Measurements from ENCODE around the gene DGLUCY. TPM values are rescaled to one million over a fixed set of nuclear protein-coding genes. Genes with fewer than 3 reads are reported as not detected.

The DGLUCY gene
- total and polyA plus RNA-seq, 2 of the 8 experiments (the other 6 are each of a cell fraction or from before 2014, with no cell fraction given), result 24.9 to 31.8 TPM

DNA sequence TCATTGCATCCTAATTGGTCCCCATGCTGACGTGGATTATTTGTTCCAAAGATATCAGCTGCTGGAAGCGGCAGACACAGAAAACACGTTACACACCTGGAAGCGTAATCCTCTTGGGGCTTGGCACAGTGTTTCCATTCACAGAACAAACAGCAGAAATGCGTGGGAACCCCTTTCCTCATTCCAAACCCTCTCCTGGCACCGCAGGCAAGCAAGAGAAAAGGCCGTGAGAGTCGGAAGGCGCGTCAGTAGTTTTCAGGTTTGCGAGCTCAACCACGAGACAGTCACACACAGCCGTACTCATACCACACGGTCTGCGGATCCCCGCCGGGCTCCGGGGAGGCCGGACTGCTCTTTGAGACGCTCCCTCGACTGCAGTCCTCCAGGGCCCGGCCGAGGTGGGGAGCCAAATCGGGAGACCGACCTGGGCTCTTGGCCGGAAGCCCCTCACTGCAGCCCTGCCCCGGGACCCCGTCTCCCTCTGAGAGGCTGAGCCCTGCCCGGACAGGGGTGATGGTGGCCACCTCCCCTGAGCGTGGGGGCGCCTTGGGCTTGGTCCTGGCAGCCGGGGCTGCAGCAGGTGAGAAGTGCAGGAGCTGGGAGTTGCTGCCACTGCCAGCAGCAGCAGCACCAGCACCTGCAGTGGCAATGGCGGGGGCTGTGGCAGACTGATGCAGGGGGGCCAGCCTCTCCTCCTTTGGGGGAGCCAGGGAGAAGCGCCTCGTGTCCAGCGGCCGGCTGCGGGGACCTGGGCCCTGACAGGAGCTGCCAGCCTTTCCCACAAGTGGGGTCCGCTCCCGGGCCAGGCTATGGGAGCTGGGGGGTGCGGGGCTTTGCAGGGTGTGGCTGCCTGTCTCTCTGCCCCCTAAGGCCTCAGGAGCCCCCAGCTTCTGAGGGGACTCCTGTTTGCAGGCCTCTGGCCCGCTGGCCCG, 158.7 kb downstream of the DGLUCY start (continued):
- TF ChIP-seq, protein P1, sequence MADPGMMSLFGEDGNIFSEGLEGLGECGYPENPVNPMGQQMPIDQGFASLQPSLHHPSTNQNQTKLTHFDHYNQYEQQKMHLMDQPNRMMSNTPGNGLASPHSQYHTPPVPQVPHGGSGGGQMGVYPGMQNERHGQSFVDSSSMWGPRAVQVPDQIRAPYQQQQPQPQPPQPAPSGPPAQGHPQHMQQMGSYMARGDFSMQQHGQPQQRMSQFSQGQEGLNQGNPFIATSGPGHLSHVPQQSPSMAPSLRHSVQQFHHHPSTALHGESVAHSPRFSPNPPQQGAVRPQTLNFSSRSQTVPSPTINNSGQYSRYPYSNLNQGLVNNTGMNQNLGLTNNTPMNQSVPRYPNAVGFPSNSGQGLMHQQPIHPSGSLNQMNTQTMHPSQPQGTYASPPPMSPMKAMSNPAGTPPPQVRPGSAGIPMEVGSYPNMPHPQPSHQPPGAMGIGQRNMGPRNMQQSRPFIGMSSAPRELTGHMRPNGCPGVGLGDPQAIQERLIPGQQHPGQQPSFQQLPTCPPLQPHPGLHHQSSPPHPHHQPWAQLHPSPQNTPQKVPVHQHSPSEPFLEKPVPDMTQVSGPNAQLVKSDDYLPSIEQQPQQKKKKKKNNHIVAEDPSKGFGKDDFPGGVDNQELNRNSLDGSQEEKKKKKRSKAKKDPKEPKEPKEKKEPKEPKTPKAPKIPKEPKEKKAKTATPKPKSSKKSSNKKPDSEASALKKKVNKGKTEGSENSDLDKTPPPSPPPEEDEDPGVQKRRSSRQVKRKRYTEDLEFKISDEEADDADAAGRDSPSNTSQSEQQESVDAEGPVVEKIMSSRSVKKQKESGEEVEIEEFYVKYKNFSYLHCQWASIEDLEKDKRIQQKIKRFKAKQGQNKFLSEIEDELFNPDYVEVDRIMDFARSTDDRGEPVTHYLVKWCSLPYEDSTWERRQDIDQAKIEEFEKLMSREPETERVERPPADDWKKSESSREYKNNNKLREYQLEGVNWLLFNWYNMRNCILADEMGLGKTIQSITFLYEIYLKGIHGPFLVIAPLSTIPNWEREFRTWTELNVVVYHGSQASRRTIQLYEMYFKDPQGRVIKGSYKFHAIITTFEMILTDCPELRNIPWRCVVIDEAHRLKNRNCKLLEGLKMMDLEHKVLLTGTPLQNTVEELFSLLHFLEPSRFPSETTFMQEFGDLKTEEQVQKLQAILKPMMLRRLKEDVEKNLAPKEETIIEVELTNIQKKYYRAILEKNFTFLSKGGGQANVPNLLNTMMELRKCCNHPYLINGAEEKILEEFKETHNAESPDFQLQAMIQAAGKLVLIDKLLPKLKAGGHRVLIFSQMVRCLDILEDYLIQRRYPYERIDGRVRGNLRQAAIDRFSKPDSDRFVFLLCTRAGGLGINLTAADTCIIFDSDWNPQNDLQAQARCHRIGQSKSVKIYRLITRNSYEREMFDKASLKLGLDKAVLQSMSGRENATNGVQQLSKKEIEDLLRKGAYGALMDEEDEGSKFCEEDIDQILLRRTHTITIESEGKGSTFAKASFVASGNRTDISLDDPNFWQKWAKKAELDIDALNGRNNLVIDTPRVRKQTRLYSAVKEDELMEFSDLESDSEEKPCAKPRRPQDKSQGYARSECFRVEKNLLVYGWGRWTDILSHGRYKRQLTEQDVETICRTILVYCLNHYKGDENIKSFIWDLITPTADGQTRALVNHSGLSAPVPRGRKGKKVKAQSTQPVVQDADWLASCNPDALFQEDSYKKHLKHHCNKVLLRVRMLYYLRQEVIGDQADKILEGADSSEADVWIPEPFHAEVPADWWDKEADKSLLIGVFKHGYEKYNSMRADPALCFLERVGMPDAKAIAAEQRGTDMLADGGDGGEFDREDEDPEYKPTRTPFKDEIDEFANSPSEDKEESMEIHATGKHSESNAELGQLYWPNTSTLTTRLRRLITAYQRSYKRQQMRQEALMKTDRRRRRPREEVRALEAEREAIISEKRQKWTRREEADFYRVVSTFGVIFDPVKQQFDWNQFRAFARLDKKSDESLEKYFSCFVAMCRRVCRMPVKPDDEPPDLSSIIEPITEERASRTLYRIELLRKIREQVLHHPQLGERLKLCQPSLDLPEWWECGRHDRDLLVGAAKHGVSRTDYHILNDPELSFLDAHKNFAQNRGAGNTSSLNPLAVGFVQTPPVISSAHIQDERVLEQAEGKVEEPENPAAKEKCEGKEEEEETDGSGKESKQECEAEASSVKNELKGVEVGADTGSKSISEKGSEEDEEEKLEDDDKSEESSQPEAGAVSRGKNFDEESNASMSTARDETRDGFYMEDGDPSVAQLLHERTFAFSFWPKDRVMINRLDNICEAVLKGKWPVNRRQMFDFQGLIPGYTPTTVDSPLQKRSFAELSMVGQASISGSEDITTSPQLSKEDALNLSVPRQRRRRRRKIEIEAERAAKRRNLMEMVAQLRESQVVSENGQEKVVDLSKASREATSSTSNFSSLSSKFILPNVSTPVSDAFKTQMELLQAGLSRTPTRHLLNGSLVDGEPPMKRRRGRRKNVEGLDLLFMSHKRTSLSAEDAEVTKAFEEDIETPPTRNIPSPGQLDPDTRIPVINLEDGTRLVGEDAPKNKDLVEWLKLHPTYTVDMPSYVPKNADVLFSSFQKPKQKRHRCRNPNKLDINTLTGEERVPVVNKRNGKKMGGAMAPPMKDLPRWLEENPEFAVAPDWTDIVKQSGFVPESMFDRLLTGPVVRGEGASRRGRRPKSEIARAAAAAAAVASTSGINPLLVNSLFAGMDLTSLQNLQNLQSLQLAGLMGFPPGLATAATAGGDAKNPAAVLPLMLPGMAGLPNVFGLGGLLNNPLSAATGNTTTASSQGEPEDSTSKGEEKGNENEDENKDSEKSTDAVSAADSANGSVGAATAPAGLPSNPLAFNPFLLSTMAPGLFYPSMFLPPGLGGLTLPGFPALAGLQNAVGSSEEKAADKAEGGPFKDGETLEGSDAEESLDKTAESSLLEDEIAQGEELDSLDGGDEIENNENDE (IDR thresholded peaks at IDR 0.05; ENCODE audit: insufficient replicate concordance, low read length), result no peak
- TF ChIP-seq PHF8 (conservative IDR thresholded peaks at IDR 0.05; ENCODE audit: low read depth, low read length) (no peak), NANOG (IDR thresholded peaks at IDR 0.05; ENCODE audit: insufficient read depth, low read depth, low read length, poor library complexity, severe bottlenecking) (no peak), BACH1 (IDR thresholded peaks at IDR 0.05; ENCODE audit: low read length) (no peak), TCF12 (IDR thresholded peaks at IDR 0.05; ENCODE audit: low read depth, low read length) (no peak)
- TF ChIP-seq, protein P2, sequence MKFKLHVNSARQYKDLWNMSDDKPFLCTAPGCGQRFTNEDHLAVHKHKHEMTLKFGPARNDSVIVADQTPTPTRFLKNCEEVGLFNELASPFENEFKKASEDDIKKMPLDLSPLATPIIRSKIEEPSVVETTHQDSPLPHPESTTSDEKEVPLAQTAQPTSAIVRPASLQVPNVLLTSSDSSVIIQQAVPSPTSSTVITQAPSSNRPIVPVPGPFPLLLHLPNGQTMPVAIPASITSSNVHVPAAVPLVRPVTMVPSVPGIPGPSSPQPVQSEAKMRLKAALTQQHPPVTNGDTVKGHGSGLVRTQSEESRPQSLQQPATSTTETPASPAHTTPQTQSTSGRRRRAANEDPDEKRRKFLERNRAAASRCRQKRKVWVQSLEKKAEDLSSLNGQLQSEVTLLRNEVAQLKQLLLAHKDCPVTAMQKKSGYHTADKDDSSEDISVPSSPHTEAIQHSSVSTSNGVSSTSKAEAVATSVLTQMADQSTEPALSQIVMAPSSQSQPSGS (IDR thresholded peaks at IDR 0.05; ENCODE audit: low read length), result no peak
